Right atrium auricular region (tissue), 2 donors: ENCODE results near the gene ARAF. TPM values are rescaled to one million over a fixed set of nuclear protein-coding genes. Genes with fewer than 3 reads are reported as not detected.

Experiments used
- DNase-seq: peaks from one replicate; pipeline ENCODE4 v3.0.0-alpha.2; 2019; ENCODE audit warnings: low spot score
- H3K27ac ChIP-seq, 2 donors: fragments of 200-600 bp; sonication (generic); 1 replicate in 1 of 2; 2 replicates in 1 of 2; pipeline ENCODE4 v1.5.1; 2016 to 2019
- H3K27me3 ChIP-seq, 2 donors: fragments of 200-600 bp; sonication (generic); one replicate each; pipeline versions ENCODE4 v1.5.1 to v1.6.0; 2017 to 2019
- H3K36me3 ChIP-seq: fragments of 200-600 bp; sonication (generic); one replicate; pipeline ENCODE4 v1.5.1; 2016
- H3K4me1 ChIP-seq, 2 donors: fragments of 200-600 bp; sonication (generic); one replicate each; pipeline versions ENCODE4 v1.5.1 to v1.6.0; 2017 to 2019
- H3K4me3 ChIP-seq, 2 donors: fragments of 200-600 bp; sonication (generic); 1 replicate in 1 of 2; 2 replicates in 1 of 2; pipeline ENCODE4 v1.5.1; 2017 to 2019; ENCODE audit warnings: mild to moderate bottlenecking in 1 of 2, moderate library complexity in 1 of 2
- H3K9me3 ChIP-seq, 2 donors: fragments of 200-600 bp; sonication (generic); one replicate each; pipeline ENCODE4 v1.5.1; 2019
- CTCF ChIP-seq, 2 donors: fragments of 200-600 bp; sonication (generic); IDR thresholded peaks; one replicate each; pipeline ENCODE4 v1.5.1; 2019; ENCODE audit warnings: antibody characterized with exemption in 2 of 2
- total RNA-seq, 2 donors: library from RNA; depleted of rRNA; stranded (reverse); fragments of >200 nt; gene quantifications; one replicate each; pipeline ENCODE4 v1.1.0, GENCODE V29; 2016

Gene ARAF
- total RNA-seq, 2 donors from 2014 or later, result 41.7 to 53.9 TPM

GRCh38 chrX:47561659-47562151, 700 bp downstream of the ARAF start:
- Histone ChIP-seq H3K27ac (peak overlapping the region; percentile 94 to 97), H3K4me1 (peaks cover 0 to 17% of the 10 kb centered on the region in 2 donors), H3K36me3 (peaks cover 18% of the 10 kb centered on the region), H3K4me3 (peak overlapping the region; percentile 59 to 75), H3K27me3 (no peaks in the 10 kb centered on the region), H3K9me3 (no peaks in the 10 kb centered on the region)
- DNase-seq, result no peak
- no peak for TF ChIP-seq CTCF (IDR thresholded peaks at IDR 0.05)

GRCh38 chrX:47562615-47563243, 1.7 kb downstream of the ARAF start:
- no peak for DNase-seq
- Histone ChIP-seq H3K27me3 (no peaks in the 10 kb centered on the region), H3K4me3 (no peak overlapping the region), H3K36me3 (peaks cover 29% of the 10 kb centered on the region), H3K9me3 (no peaks in the 10 kb centered on the region), H3K27ac (no peak overlapping the region), H3K4me1 (peaks cover 0 to 17% of the 10 kb centered on the region in 2 donors)
- peak in 1 of 2 donors; percentile 48 for TF ChIP-seq CTCF (IDR thresholded peaks at IDR 0.05)

GRCh38 chrX:47563801-47564315, 2.9 kb downstream of the ARAF start:
- Histone ChIP-seq H3K9me3 (no peaks in the 10 kb centered on the region), H3K4me1 (peaks cover 0 to 17% of the 10 kb centered on the region in 2 donors), H3K27ac (no peak overlapping the region), H3K36me3 (peaks cover 36% of the 10 kb centered on the region), H3K27me3 (no peaks in the 10 kb centered on the region), H3K4me3 (no peak overlapping the region)
- DNase-seq, result no peak
- no peak for TF ChIP-seq CTCF (IDR thresholded peaks at IDR 0.05)

GRCh38 chrX:47564438-47565085, 3.6 kb downstream of the ARAF start:
- no peak for DNase-seq
- H3K27me3 ChIP-seq, result no peaks in the 10 kb centered on the region
- no peaks in the 10 kb centered on the region for H3K9me3 ChIP-seq
- peaks cover 0 to 17% of the 10 kb centered on the region in 2 donors for H3K4me1 ChIP-seq
- no peak overlapping the region for H3K4me3 ChIP-seq
- H3K36me3 ChIP-seq, result peaks cover 43% of the 10 kb centered on the region
- TF ChIP-seq CTCF (IDR thresholded peaks at IDR 0.05), result no peak
- no peak overlapping the region for H3K27ac ChIP-seq

- Histone ChIP-seq H3K4me3 (no peak overlapping the region), H3K27ac (no peak overlapping the region), H3K9me3 (no peaks in the 10 kb centered on the region), H3K27me3 (no peaks in the 10 kb centered on the region), H3K36me3 (peaks cover 63% of the 10 kb centered on the region), H3K4me1 (peaks cover 0 to 17% of the 10 kb centered on the region in 2 donors)
- TF ChIP-seq CTCF (IDR thresholded peaks at IDR 0.05), result no peak
- no peak for DNase-seq
Observed at GRCh38 chrX:47566841-47567240, 5.8 kb downstream of the ARAF start.
